Choroid plexus epithelial cell (primary cell): ENCODE data around the gene RUSC2.

Source experiments
- DNase-seq: peaks from one replicate; pipeline ENCODE4 v3.0.0-alpha.2; 2010; ENCODE audit warnings: low read depth
- H3K4me3 ChIP-seq: 2 replicates; pipeline ENCODE4 v1.5.1; 2011; ENCODE audit warnings: low read depth, mild to moderate bottlenecking, control low read depth, low read length, moderate library complexity
- CTCF ChIP-seq: conservative IDR thresholded peaks from 2 replicates; pipeline ENCODE4 v1.5.1; 2011; ENCODE audit warnings: low read depth, mild to moderate bottlenecking, control low read depth, inconsistent platforms, low read length, moderate library complexity

Gene RUSC2

GRCh38 chr9:35489313-35490154 is at the start of gene RUSC2:
Gene RUSC2, plus strand, starts transcription at chr9:35490111. Its CDS starts 56,411 bp downstream, at chr9:35546522.
- TF ChIP-seq CTCF = peak; percentile 60
- peak within 1 kb of the TSS; percentile 94 for H3K4me3 ChIP-seq
- DNase-seq = peak; percentile 98

GRCh38 chr9:35446012-35446411 is 43.9 kb upstream of the RUSC2 start:
- no peak overlapping the region for H3K4me3 ChIP-seq
- no peak for TF ChIP-seq CTCF
- DNase-seq = no peak

GRCh38 chr9:35448496-35448895 is 41.4 kb upstream of the RUSC2 start:
- no peak overlapping the region for H3K4me3 ChIP-seq
- DNase-seq = peak; percentile 60
- TF ChIP-seq CTCF = no peak

GRCh38 chr9:35452481-35452880 is 37.4 kb upstream of the RUSC2 start:
- no peak overlapping the region for H3K4me3 ChIP-seq
- peak; percentile 55 for TF ChIP-seq CTCF
- DNase-seq = peak; percentile 37

- DNase-seq = no peak
- TF ChIP-seq CTCF = no peak
- no peak overlapping the region for H3K4me3 ChIP-seq
Observed at GRCh38 chr9:35453786-35454185, 36.1 kb upstream of the RUSC2 start.

- no peak overlapping the region for H3K4me3 ChIP-seq
- peak; percentile 55 for DNase-seq
- no peak for TF ChIP-seq CTCF
Observed at GRCh38 chr9:35464141-35465025, 25.5 kb upstream of the RUSC2 start.
